Measurements from ENCODE around the gene OGDHL.
"Not testable (repeated sequence)": the region's sequence is repeated elsewhere in the genome, so short reads cannot be mapped to it uniquely, and the experiment has no call there.

OGDHL gene

DNA sequence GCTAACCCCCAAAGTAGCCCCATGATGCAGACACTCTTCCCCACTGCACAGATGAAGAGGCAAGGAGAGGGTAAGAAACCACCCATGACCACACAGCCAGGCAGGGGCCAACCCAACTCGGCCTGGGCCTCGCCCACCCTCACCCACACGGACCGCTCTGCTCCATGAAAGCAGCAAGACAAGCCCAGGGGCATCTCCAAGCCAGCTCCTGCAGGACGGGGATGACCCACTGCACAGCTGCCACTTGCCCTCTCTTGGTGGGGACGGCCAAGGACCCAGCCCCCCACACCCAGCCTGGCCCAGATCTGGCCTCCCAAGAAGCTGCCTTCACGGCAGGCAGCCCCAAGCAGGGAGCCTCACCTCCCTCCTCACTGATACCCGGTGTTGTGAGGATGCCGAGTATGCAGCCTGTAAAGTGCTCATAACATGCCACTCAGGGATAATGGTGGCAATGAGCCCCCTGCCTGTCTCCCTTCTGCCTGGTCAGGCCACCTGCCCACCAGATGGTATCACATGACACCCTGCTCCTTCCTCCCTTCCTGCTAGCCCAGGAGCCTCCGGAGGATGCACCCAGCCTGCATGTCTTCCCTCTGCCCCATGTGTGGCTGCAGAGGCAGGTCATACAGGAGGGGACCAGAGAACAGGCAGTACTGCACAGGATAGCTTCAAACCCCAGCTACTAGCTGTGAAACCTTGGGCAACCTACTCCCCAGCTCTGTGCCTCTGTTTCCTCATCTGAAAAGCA lies 23.3 kb downstream of the OGDHL start:
- FAIRE-seq = no peak

GRCh38 chr10:49737474-49738201 lies 24.5 kb downstream of the OGDHL start:
- no peak for FAIRE-seq

GRCh38 chr10:49736564-49737113 lies 25.5 kb downstream of the OGDHL start:
- no peak for FAIRE-seq

- FAIRE-seq = no peak
These were observed 26.1 kb downstream of the OGDHL start for GRCh38 chr10:49735848-49736563.

DNA sequence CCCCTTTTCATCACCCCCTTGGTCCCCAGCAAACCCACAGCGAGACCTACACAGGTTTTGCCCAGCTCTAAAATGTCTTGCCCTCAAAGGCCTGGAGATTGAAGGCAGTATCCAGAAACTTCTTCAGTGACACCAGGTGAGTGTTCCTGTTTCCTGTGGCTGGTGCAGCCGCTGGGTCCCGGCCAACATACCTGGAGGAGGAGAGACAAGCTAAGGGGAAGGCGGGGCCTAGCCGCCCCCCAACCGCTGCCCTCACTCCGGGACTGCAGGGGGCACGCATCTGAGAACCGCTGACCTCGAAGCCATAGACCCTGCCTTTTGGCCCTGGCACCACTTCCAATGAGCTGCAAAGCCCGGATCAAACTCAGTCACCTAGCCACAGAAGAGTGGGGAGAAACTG lies 27.0 kb downstream of the OGDHL start:
- FAIRE-seq = no peak

- no peak for FAIRE-seq
These were observed 27.4 kb downstream of the OGDHL start for GRCh38 chr10:49734676-49735075.

DNA sequence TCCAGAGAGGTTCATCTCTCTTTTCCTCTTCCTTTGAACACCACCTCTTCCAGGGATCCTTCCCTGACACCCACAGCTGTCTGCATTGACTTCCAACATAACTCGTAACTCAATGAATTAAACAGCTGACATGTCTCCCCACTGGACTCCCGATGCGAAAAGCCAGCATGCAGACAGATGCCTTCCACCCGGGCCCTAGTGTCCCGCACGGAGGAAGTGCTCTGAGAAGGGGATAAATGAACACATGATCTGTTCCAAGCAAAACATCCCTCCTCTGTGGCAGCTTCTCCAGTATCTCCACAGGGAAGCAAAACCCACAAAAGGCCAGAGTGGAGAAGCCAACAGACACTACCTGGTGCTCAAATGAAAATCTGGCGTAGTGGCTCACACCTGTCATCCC lies 28.3 kb downstream of the OGDHL start:
- no peak for FAIRE-seq

DNA sequence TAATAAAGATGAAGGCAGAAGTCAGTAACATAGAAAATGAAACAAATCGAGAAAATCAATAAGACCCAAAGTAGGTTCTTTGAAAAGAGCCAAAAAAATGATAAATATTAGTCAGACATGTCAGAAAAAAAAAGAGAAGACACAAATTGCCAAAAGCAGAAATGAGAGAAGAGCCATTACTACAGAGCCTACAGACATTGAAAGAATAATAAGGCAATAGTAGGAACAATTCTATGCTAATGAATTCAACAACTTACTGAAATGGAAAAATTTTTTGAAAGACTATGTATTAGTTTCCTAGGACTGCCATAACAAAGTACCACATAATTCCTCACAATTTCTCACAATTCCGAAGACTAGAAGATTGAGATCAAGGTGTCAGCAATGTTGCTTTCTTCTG lies 35.5 kb downstream of the OGDHL start:
- no peak for FAIRE-seq

GRCh38 chr10:49715157-49715556 lies 47.0 kb downstream of the OGDHL start:
- not testable (repeated sequence) for FAIRE-seq

- FAIRE-seq = no peak
These were observed 48.9 kb downstream of the OGDHL start for GRCh38 chr10:49713266-49713665.

DNA sequence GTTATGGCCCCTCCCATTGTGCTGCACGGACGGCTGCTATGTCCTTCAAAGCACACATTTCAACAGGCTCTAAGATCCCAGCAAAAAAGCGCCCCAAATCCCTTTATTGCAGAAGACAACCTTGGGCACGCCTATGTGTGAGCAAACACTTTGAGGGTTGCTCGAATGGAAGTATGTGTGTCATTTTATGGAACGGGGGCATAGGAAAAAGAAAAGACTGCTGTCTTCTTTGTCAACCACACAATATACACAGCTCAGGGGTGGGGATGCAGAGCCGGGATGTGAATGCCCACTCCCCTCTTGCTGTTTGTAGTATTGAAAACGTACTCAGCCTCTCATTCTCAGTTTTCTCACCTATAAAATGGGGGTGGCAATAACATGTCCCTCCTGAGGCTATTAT lies 50.6 kb downstream of the OGDHL start:
- FAIRE-seq = no peak

- FAIRE-seq = no peak
These were observed 51.2 kb downstream of the OGDHL start for GRCh38 chr10:49710966-49711365.

- FAIRE-seq = no peak
These were observed 52.2 kb downstream of the OGDHL start for GRCh38 chr10:49709934-49710333.

- FAIRE-seq = no peak
These were observed 54.5 kb downstream of the OGDHL start for GRCh38 chr10:49707585-49707984.

GRCh38 chr10:49700997-49701396 lies 61.1 kb downstream of the OGDHL start:
- no peak for FAIRE-seq

- no peak for FAIRE-seq
These were observed 61.9 kb downstream of the OGDHL start for GRCh38 chr10:49700211-49700610.

DNA sequence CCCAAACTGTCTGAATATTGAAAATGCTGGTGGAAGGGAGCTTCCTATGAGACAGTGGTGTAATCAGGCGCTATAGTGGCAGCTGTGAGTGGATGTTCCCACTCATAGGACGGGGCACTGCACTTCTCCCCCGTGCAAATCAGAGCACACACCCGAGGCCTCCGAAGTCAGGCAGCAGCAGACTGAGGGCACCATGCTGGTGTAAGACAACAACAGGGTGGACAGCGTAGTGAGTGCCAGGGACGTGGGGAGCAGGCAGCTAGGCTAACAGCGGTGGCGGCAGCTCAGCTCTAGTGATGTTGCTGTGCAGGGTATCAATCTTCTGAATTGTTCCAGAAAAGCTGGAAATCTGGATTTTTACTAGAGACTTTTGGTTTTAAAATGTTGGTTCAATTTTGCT lies 63.4 kb downstream of the OGDHL start:
- FAIRE-seq = no peak

DNA sequence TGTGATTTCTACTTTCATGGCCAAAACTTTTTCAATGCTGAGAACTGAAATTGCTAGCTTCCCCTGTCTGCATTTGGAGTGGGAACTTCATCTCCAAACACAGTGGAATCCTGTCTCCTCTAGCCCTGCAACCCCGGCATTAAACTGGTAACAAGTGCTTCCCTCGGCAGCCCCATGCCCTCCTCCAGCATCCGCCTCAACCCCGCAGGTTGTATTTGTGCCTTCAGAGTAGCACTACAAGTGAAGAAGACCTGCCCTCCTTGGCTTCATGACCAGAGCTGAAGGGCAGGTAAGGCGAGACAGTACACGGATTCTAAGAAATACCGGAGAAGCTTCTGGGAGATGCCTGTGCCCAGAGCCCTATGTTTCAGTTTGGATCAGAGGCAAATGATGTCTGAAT lies 65.8 kb downstream of the OGDHL start:
- FAIRE-seq = no peak

DNA sequence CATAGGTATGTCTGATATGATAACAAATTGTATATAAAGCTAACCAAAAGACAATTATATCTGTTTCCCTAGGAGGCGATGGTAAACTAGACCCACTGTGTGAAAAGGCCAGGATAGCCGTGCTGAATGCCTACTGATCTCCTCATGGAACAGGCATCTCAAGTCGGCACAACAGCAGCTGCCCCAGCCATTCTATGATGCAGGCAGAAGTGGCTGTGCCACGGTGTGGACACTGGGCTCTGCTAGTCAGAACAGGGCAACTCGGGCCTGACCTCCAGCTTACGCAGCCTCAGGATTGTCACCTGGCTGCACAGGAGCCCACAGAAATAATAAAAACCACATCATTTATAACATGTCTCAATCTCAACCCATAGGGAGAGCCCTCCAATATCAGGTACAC lies 67.7 kb downstream of the OGDHL start:
- no peak for FAIRE-seq

DNA sequence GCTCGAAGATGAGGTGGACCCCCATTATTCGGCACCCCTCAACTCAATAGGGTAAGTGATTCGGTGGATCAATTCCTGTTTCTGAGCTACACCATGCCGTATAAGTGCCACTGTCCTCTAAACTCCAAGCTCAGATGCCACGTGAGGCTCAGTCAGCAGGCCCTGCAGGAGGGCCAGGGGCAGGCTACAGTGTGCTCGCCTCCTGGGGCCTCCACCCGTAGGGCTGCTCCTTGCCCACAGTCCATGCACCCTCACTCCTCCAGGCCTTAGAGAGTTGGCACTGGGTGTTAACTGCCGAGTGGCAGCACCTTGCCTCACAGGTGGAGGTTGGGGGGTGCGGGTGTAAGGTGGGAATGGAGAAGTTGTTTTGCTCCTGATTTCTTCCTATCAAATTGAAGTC lies 70.5 kb downstream of the OGDHL start:
- no peak for FAIRE-seq

GRCh38 chr10:49690698-49691356 lies 71.3 kb downstream of the OGDHL start:
- FAIRE-seq = no peak

- no peak for FAIRE-seq
These were observed 72.1 kb downstream of the OGDHL start for GRCh38 chr10:49689882-49690510.

DNA sequence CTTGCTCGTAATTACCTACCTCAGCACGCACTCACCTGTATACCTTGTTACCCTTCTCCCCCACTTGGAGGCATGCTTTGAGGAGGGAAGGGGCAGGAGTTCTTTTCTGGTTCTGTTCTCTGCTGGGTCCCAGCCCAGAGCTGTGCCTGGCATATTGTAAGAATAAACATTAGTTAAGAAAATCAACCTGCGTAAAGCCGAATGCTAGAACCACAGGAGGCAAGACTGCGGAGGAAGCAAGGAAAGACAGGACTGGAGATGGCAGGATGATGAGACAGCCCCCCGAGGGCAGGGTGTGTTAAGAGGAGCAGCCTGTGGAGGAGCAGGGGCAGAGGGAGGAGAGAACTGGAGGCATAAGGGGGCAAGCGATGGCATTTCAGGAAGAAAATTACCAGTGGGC lies 73.2 kb downstream of the OGDHL start:
- FAIRE-seq = no peak
